Ramos (cell line): ENCODE results near the gene ABHD2.
"Not testable (repeated sequence)": the region's sequence is repeated elsewhere in the genome, so short reads cannot be mapped to it uniquely, and the experiment has no call there.

Source experiments
- in situ Hi-C: fragments of 300-500 bp; cut with MboI; formaldehyde crosslinking; loops from one replicate; pipeline ENCODE4 v1.14.3; 2022; ENCODE audit warnings: low sequenced_read_pairs; ENCODE audit not compliant: unreplicated experiment

ABHD2 gene

GRCh38 chr15:89136078-89136806 lies 48.0 kb downstream of the ABHD2 start:
- in situ Hi-C loops = no loop called here

GRCh38 chr15:89136818-89137772 lies 48.8 kb downstream of the ABHD2 start:
- in situ Hi-C loops = no loop called here

DNA sequence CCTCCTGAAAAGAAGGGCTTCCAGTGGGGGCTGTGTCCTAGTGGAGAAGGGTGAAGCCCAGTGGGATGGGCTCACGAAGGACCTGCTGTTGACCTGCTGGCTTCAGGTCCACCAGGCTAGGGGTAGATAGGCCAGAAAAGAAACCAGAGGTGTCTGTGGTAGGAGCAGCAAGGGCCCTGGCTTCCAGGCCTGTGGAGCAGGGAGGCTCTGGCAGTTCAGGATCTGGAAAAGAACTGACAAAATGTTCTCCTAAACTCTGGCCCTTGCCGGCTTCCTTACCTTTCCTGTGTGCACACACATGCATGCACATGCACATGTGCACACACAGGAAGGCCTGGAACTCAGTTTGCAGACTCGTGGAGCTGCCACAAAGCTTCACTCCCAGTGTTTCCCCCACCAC lies 49.7 kb downstream of the ABHD2 start:
- in situ Hi-C loops = no loop called here

DNA sequence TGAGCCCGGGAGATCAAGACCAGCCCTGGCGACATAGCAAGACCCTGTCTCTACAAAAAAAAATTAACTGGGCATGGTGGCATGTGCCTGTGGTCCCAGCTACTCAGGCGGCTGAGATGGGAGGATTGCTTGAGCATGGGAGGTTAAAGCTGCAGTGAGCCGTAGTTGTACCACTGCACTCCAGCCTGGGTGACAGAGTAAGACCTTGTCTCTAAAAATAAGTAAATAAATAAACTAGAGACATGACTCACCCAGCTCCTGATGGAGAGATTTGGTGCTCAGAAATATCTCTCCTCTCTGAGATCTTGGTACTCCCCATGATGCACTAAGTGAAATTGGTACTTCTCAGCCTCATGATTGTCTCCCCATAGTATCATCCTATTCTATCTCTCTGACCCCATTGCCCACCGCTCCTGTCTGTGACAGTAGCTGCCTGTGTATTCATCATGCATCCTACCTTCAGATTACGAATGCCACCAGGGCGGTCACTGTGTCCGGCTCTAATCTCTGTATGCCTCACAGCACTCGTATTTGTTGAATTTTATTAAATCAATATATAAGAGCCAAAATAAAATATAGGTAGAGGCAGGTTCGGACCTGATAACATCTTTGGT lies 50.9 kb downstream of the ABHD2 start:
- in situ Hi-C loops = no loop called here

DNA sequence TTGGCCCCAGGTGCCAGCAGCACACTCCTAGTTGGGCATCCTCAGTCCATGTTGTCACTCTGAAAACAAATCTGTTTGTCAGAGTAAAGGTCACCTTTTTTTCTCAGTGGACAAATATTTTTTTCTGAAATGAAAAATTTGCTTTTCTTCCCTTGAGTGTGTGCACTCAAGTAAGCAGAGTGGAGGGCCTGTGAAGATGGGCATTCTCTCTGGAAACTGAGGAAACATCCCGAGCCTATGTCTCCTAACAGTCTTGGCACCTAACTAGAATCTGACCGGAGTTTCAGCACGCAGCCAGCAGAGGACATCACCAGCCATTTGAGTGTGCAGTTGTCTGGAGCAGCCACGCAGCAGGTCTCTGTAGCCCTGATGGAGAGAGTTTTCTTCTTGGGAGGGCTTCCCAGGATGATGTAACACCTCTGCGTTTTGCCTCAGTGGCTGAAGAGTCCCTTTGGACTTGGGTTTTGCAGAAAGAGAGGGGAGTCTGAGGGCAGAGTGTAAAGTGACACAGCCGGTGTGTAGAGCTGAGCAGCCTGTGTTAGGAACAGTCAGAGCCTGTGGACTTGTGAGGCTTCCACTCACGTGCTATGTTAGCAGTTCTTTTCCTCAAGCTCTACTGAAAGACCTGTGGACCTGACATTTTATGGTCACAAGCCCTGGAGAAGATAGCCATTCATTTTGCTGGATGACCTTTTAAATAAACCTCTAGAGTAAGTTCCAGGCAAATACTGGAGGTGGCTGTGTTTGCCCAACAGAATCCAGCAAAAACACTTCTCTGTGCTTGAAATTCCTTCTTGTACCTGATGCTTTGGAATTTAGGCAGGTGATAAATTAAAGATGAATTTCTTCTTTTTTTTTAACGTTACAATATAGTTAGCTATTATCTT lies 51.6 kb downstream of the ABHD2 start:
- in situ Hi-C loops = no loop called here

GRCh38 chr15:89140595-89140994 lies 52.3 kb downstream of the ABHD2 start:
- in situ Hi-C loops = no loop called here

GRCh38 chr15:89141159-89141558 lies 52.9 kb downstream of the ABHD2 start:
- in situ Hi-C loops = not testable (repeated sequence)

- in situ Hi-C loops = no loop called here
Observed at GRCh38 chr15:89141885-89142284, 53.6 kb downstream of the ABHD2 start.

DNA sequence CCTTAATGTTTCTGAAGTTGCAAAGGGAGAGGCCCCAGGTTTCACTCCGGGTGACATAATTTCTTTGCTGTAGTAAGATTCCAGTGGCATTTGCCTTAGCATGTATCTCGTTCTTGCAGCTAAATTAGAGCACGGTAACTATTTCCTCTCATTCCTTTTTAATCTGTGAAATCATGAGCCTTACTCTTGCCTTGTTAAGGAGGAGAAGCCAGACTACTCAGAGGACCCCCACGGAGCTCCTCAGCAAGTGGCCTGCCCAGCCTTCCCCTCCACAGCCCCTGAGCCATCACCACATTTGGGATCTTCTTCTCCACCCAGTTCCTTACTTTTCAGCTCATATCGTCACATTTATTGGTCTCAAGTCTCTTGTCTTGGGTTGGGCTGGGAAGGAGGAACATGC lies 54.2 kb downstream of the ABHD2 start:
- in situ Hi-C loops = no loop called here

GRCh38 chr15:89143503-89144162 lies 55.4 kb downstream of the ABHD2 start:
- in situ Hi-C loops = no loop called here

- in situ Hi-C loops = no loop called here
Observed at GRCh38 chr15:89144491-89144890, 56.2 kb downstream of the ABHD2 start.

- in situ Hi-C loops = no loop called here
Observed at GRCh38 chr15:89146366-89146765, 58.1 kb downstream of the ABHD2 start.

DNA sequence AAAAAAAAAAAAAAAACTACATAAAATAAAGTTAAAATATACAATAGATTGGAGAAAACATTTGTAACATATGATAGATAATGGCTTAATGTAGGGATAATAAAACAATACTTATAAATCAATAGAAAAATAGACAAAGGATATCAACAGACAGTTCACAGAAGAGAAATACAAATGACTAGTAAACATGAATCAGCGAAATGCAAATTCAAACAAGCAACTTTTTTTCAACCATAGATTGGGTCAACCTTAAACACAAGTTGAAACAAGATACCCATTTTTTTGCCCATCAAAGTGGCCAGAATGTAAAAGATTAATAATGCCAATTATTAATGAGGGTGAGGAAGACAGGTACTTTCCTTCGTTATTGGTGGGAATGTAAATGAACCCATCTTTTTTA lies 59.9 kb downstream of the ABHD2 start:
- in situ Hi-C loops = no loop called here

GRCh38 chr15:89149501-89150101 lies 61.3 kb downstream of the ABHD2 start:
- in situ Hi-C loops = no loop called here

DNA sequence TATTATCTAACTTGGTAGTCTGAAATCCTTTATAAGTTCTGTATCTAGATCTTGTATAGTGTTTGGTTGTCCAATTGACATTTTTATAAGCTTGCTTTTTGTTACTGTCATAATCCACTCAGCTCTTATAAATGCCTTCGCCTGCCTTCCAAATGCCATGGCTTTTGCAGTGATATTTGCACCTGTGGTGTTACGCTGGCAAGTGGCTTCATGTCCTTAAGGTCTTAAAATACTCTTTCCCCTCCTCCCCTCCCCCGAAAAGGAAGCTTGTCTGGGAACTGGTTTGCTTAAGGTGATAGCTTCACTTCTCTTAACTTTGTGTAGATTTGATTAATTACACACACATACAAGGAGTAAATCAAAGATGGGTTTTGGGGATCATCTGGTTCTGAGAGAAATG lies 62.0 kb downstream of the ABHD2 start:
- in situ Hi-C loops = no loop called here

DNA sequence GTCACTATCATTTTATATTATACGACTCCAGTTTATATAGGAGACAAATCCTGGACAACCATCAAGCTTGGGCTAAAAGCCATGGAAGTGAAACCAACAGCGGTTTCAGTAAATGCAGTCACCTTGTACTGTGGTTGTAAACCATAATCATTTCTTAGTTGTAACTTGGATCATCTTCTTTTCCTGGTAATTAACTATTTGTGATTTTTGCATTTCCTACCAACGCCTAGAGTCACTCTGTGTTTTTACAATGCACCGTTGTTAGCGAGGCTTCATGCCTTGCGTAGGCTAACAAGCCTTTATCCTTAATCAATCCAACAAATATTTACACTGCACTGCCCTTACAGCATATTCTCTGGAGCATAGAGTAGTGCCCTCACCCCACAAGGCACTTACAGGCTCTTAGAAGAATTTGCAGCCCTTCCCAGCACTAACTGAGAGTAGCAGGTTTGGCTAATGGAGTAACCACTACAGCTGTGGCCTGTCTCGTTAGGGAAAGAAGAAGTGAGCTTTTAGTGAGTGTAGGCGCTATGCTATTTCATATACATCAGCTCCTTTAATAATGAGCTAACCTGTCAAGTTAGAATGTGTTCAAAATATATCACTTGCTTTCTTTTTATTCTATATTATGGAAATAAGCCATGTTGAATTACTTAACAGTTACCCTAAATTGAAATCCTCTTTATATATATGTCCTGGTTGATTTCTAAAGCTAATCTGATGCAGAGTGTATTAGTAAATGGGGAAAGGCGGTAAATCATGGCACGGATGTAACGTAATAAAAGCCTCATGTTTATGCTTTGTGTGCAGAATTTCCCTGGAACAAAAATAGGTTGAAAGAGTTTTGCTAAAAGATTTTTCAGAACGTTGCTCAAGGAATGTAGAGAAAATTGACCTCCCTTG lies 62.8 kb downstream of the ABHD2 start:
- in situ Hi-C loops = no loop called here

- in situ Hi-C loops = no loop called here
Observed at GRCh38 chr15:89155122-89155521, 66.9 kb downstream of the ABHD2 start.

- in situ Hi-C loops = no loop called here
Observed at GRCh38 chr15:89155656-89156055, 67.4 kb downstream of the ABHD2 start.
